Measurements from ENCODE around the gene GORASP2.

The GORASP2 gene

GRCh38 chr2:171013851-171014250, 84.8 kb downstream of the GORASP2 start:
- TF ChIP-seq SPI1 (IDR thresholded peaks at IDR 0.05; ENCODE audit: low read depth, low read length) (no peak), POLR2AphosphoS5 (IDR thresholded peaks at IDR 0.05; ENCODE audit: low read depth, low read length) (no peak), TAF1 (IDR thresholded peaks at IDR 0.05; ENCODE audit: low read depth, low read length) (no peak), POU2F2 (IDR thresholded peaks at IDR 0.05; ENCODE audit: low read depth, low read length) (no peak), POLR2A (IDR thresholded peaks at IDR 0.05; ENCODE audit: low read depth, low read length) (no peak), PAX5 (IDR thresholded peaks at IDR 0.05; ENCODE audit: insufficient read depth, low read length, severe bottlenecking) (no peak)
- DNase-seq (ENCODE audit: insufficient read length, low spot score) (no peak), FAIRE-seq (no peak)

GRCh38 chr2:171016125-171016524, 87.1 kb downstream of the GORASP2 start:
- TF ChIP-seq POLR2A (IDR thresholded peaks at IDR 0.05; ENCODE audit: low read depth, low read length) = no peak
- TF ChIP-seq TAF1 (IDR thresholded peaks at IDR 0.05; ENCODE audit: low read depth, low read length) = no peak
- TF ChIP-seq POU2F2 (IDR thresholded peaks at IDR 0.05; ENCODE audit: low read depth, low read length) = no peak
- TF ChIP-seq POLR2AphosphoS5 (IDR thresholded peaks at IDR 0.05; ENCODE audit: low read depth, low read length) = no peak
- TF ChIP-seq SPI1 (IDR thresholded peaks at IDR 0.05; ENCODE audit: low read depth, low read length) = no peak
- no peak for TF ChIP-seq PAX5 (IDR thresholded peaks at IDR 0.05; ENCODE audit: insufficient read depth, low read length, severe bottlenecking)
- no peak for FAIRE-seq
- no peak for DNase-seq (ENCODE audit: insufficient read length, low spot score)
